HCT116 (cell line): ENCODE data around the gene P2RY4. TPM values are rescaled to one million over a fixed set of nuclear protein-coding genes. Genes with fewer than 3 reads are reported as not detected.

ENCODE experiments used
- ATAC-seq: fragments of 200-7000 bp; cut with Tn5 transposase; 2 replicates; pipeline ENCODE4 v1.9.1; 2020; ENCODE audit warnings: mild to moderate bottlenecking, moderate library complexity
- BruUV-seq: library from RNA; stranded (reverse); fragments of 400-500 nt; replicated peaks from 2 replicates; lab custom pipeline; 2021; lab: Mats Ljungman, UMichigan
- CTCF ChIA-PET: fragments of 300-600 bp; sonication (Branson Sonifier 250); formaldehyde crosslinking; loops from one replicate; lab custom pipeline; 2021; ENCODE audit warnings: antibody characterized with exemption; lab: Charles Lee
- POLR2A ChIA-PET: fragments of 300-600, 350-600 bp; sonication (Branson Sonifier 250); formaldehyde crosslinking; loops from one replicate; lab custom pipeline; 2021; ENCODE audit warnings: antibody characterized with exemption; lab: Charles Lee
- RAD21 ChIA-PET, 2 experiments: fragments of 300-600 bp; sonication (Branson Sonifier 250); formaldehyde crosslinking; loops; one replicate each; lab custom pipeline; 2023; ENCODE audit warnings: low total read pairs in 2 of 2; ENCODE audit not compliant: uncharacterized antibody in 2 of 2, unreplicated experiment in 2 of 2, low non-redundant PET in 1 of 2; lab: Charles Lee
- DNase-seq: peaks from one replicate; pipeline ENCODE4 v3.0.0-alpha.2; 2010; ENCODE audit warnings: low read depth, low spot score
- H2AFZ ChIP-seq: fragments of 200-600 bp; shearing (Covaris generic), sonication (generic); 2 replicates; pipeline ENCODE4 v1.6.1; 2017; ENCODE audit warnings: low read depth, mixed run types, mixed read lengths, antibody characterized with exemption, low read length; ENCODE audit not compliant: poor library complexity, severe bottlenecking
- H3K27ac ChIP-seq: 2 replicates; pipeline ENCODE4 v1.5.1; 2012; ENCODE audit warnings: low read depth, low read length
- H3K27me3 ChIP-seq: fragments of 200-600 bp; sonication (generic); 2 replicates; pipeline ENCODE4 v1.6.1; 2016; ENCODE audit warnings: mixed run types, low read length, mixed read lengths; ENCODE audit not compliant: insufficient read depth
- H3K36me3 ChIP-seq, 2 experiments: fragments of 200-500 bp in 1 of 2; fragments of 200-600 bp in 1 of 2; sonication (Bioruptor generic) in 1 of 2; sonication (generic) in 1 of 2; 2 replicates each; pipeline versions ENCODE4 v1.5.1 to v1.6.1; 2014 to 2016; ENCODE audit warnings: low read length in 2 of 2, inconsistent platforms in 1 of 2, mixed read lengths in 1 of 2, mixed run types in 1 of 2; ENCODE audit not compliant: insufficient read depth in 2 of 2, control insufficient read depth in 1 of 2
- H3K4me1 ChIP-seq, 2 experiments: fragments of 200-600 bp in 1 of 2; sonication (generic) in 1 of 2; 2 replicates each; pipeline versions ENCODE4 v1.5.1 to v1.6.1; 2012 to 2017; ENCODE audit warnings: low read length in 2 of 2, inconsistent platforms in 1 of 2, mild to moderate bottlenecking in 1 of 2, mixed read lengths in 1 of 2, mixed run types in 1 of 2, moderate library complexity in 1 of 2; ENCODE audit not compliant: insufficient read depth in 2 of 2, control insufficient read depth in 1 of 2
- H3K4me2 ChIP-seq: fragments of 200-600 bp; sonication (generic); 2 replicates; pipeline ENCODE4 v1.6.1; 2017; ENCODE audit warnings: mixed run types, low read length, mixed read lengths
- H3K4me3 ChIP-seq, 2 experiments: fragments of 200-600 bp in 1 of 2; sonication (generic) in 1 of 2; replicated peaks in 1 of 2; 2 replicates each; pipeline ENCODE4 v1.5.1; 2011 to 2016; ENCODE audit warnings: low read length in 2 of 2, control low read depth in 1 of 2, low read depth in 1 of 2, mild to moderate bottlenecking in 1 of 2, mixed read lengths in 1 of 2, mixed run types in 1 of 2
- H3K79me2 ChIP-seq: fragments of 200-600 bp; sonication (generic); 2 replicates; pipeline ENCODE4 v1.6.1; 2017; ENCODE audit warnings: mild to moderate bottlenecking, mixed run types, low read length, moderate library complexity, mixed read lengths; ENCODE audit not compliant: insufficient read depth
- H3K9ac ChIP-seq: fragments of 200-600 bp; sonication (generic); 2 replicates; pipeline ENCODE4 v1.6.1; 2016; ENCODE audit warnings: low read length, mixed read lengths
- H3K9me2 ChIP-seq: fragments of 200-600 bp; sonication (generic), shearing (Covaris generic); 2 replicates; pipeline ENCODE4 v1.6.1; 2017; ENCODE audit warnings: mixed run types, mild to moderate bottlenecking, moderate library complexity; ENCODE audit not compliant: insufficient read depth
- H3K9me3 ChIP-seq, 2 experiments: fragments of 200-500 bp in 1 of 2; fragments of 200-600 bp in 1 of 2; sonication (Bioruptor generic) in 1 of 2; sonication (generic) in 1 of 2; 2 replicates each; pipeline ENCODE4 v1.6.1; 2014 to 2017; ENCODE audit warnings: low read length in 2 of 2, mixed read lengths in 2 of 2, inconsistent platforms in 1 of 2, low read depth in 1 of 2, mild to moderate bottlenecking in 1 of 2, mixed run types in 1 of 2, moderate library complexity in 1 of 2; ENCODE audit not compliant: control insufficient read depth in 1 of 2, insufficient read depth in 1 of 2
- H4K20me1 ChIP-seq: fragments of 200-600 bp; sonication (generic), shearing (Covaris generic); 2 replicates; pipeline ENCODE4 v1.6.1; 2017; ENCODE audit warnings: mixed run types, mild to moderate bottlenecking, moderate library complexity; ENCODE audit not compliant: insufficient read depth
- CBX3 ChIP-seq: IDR thresholded peaks from 2 replicates; pipeline ENCODE4 v1.6.1; 2012; ENCODE audit warnings: low read depth
- CTCF ChIP-seq, 3 experiments: fragments of 200-600 bp in 1 of 3; sonication (generic) in 1 of 3; IDR thresholded peaks in 2 of 3; conservative IDR thresholded peaks in 1 of 3; 2 replicates each; pipeline ENCODE4 v1.5.1; 2012 to 2017; ENCODE audit warnings: low read depth in 2 of 3, low read length in 2 of 3, antibody characterized with exemption in 1 of 3, borderline replicate concordance in 1 of 3, control low read depth in 1 of 3, mild to moderate bottlenecking in 1 of 3, mixed read lengths in 1 of 3, mixed run types in 1 of 3, moderate library complexity in 1 of 3; ENCODE audit not compliant: insufficient read depth in 1 of 3
- EGR1 ChIP-seq: IDR thresholded peaks from 2 replicates; pipeline ENCODE4 v1.6.1; 2012; ENCODE audit warnings: low read depth
- ELF1 ChIP-seq: IDR thresholded peaks from 2 replicates; pipeline ENCODE4 v1.6.1; 2012; ENCODE audit warnings: low read depth, borderline replicate concordance
- FOSL1 ChIP-seq: IDR thresholded peaks from 2 replicates; pipeline ENCODE4 v1.6.1; 2012; ENCODE audit warnings: low read depth
- JUND ChIP-seq: IDR thresholded peaks from 2 replicates; pipeline ENCODE4 v1.6.1; 2012
- POLR2A ChIP-seq: IDR thresholded peaks from 2 replicates; pipeline ENCODE4 v1.7.0; 2011; ENCODE audit warnings: borderline replicate concordance; ENCODE audit not compliant: insufficient read depth, insufficient read length; ENCODE audit errors: extremely low read depth
- POLR2AphosphoS5 ChIP-seq: IDR thresholded peaks from 2 replicates; pipeline ENCODE4 v1.6.1; 2011; ENCODE audit warnings: mild to moderate bottlenecking, low read depth, low read length, moderate library complexity
- SIN3A ChIP-seq: IDR thresholded peaks from 2 replicates; pipeline ENCODE4 v1.6.1; 2012; ENCODE audit warnings: low read depth
- SP1 ChIP-seq: IDR thresholded peaks from 2 replicates; pipeline ENCODE4 v1.6.1; 2012; ENCODE audit warnings: low read depth
- TCF7L2 ChIP-seq: IDR thresholded peaks from 2 replicates; pipeline ENCODE4 v1.7.0; 2011; ENCODE audit warnings: borderline replicate concordance, inconsistent platforms; ENCODE audit not compliant: insufficient read depth, insufficient read length; ENCODE audit errors: extremely low read depth
- ZNF274 ChIP-seq: fragments of 200-500 bp; sonication (Bioruptor generic); IDR thresholded peaks from 2 replicates; pipeline ENCODE4 v1.6.1; 2014; ENCODE audit warnings: mild to moderate bottlenecking, low read depth, low read length, inconsistent platforms
- intact Hi-C: fragments of 100-400 bp; cut with micrococcal nuclease; formaldehyde crosslinking; loops from 2 replicates; pipeline ENCODE4 v1.10.0; 2022
- total RNA-seq: library from RNA; stranded (reverse); gene quantifications from one replicate; pipeline ENCODE4 v1.2.1, GENCODE V29; 2021; ENCODE audit not compliant: unreplicated experiment

Gene P2RY4
- total RNA-seq, 1 experiment from 2014 or later, result not detected

DNA sequence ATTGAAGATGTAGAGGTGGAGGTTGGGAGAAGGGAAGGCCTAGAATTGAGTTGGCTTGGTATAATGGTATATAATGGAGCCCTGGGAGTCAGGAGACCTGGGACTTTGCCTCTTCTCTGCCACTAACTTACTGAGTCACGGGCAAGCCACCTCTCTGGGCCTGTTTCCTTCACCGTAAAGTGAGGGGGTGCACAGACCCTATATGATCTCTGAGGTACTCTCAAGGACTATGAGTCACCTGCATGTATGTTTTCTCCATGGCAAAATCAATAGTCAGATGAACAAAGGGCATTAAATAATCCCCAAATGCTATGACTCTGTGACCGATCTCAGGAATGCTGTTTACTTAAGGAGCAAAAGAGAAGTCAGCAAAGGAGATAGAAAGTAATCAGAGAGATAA lies 5.1 kb downstream of the P2RY4 start:
- H3K9me3 ChIP-seq, result no peaks in the 10 kb centered on the region
- no peak overlapping the region for H3K9ac ChIP-seq
- TF ChIP-seq TCF7L2 (no peak), SIN3A (no peak), CBX3 (0 out of 2 replicates have a peak, but pooled peaks have one; percentile 25), EGR1 (0 out of 2 replicates have a peak, but pooled peaks have one; percentile 31), POLR2A (no peak), SP1 (peak; percentile 41), FOSL1 (peak; percentile 48; the same call in 1 of the 2 replicates), JUND (peak; percentile 50; the same call in 1 of the 2 replicates)
- TF ChIP-seq, all 23 proteins: peak for 5
- H3K79me2 ChIP-seq, result no peaks in the 10 kb centered on the region
- ATAC-seq, result peak; percentile 49
- peak; percentile 54 for DNase-seq
- H3K4me2 ChIP-seq, result peak overlapping the region; percentile 66
- ChIA-PET RAD21 (no interaction called here), POLR2A (no interaction called here), CTCF (no interaction called here)
- H3K27me3 ChIP-seq, result no peaks in the 10 kb centered on the region
- H3K27ac ChIP-seq, result peak overlapping the region; percentile 71
- BruUV-seq, result TSS peak; percentile 63
- 0 out of 4 replicates have a peak overlapping the region, but pooled peaks of 1 of the 2 experiments have one; percentile 13 for H3K4me3 ChIP-seq
- intact Hi-C loops, result no loop called here
- no peaks in the 10 kb centered on the region for H3K9me2 ChIP-seq
- no peaks in the 10 kb centered on the region for H4K20me1 ChIP-seq
- no peak overlapping the region for H2AFZ ChIP-seq
- no peaks in the 10 kb centered on the region for H3K36me3 ChIP-seq
- peaks cover 16 to 46% of the 10 kb centered on the region in 2 experiments for H3K4me1 ChIP-seq

- ChIA-PET CTCF (interaction anchor here (1.4 kb wide), 1 partner anchor 9 kb away, joined by 6 read pairs; no protein-coding TSS in a partner anchor), POLR2A (interaction anchor here (1.0 kb wide), 1 partner anchor 9 kb away, joined by 3 read pairs; no protein-coding TSS in a partner anchor), RAD21 (no interaction called here)
- Histone ChIP-seq H3K9ac (peak overlapping the region; percentile 17; the same call in 1 of the 2 replicates), H3K4me2 (peak overlapping the region; percentile 66), H4K20me1 (no peaks in the 10 kb centered on the region), H3K27ac (peak overlapping the region; percentile 71), H3K36me3 (no peaks in the 10 kb centered on the region), H3K4me3 (peak overlapping the region in 1 of 2 experiments; percentile 13; a peak in 1 of 4 replicates), H3K27me3 (no peaks in the 10 kb centered on the region), H3K4me1 (peaks cover 16 to 46% of the 10 kb centered on the region in 2 experiments)
- intact Hi-C loops, result no loop called here
- peak; percentile 48 for DNase-seq
- no peak for TF ChIP-seq CTCF (IDR thresholded peaks at IDR 0.05 in 2 of 3, conservative IDR thresholded peaks at IDR 0.05 in 1 of 3; ENCODE audit: borderline replicate concordance in 1 of 3, insufficient read depth in 1 of 3, low read depth in 2 of 3, low read length in 2 of 3)
- no peak for TF ChIP-seq EGR1
- TF ChIP-seq ELF1, result peak; percentile 47
- TF ChIP-seq CBX3, result no peak
- TF ChIP-seq JUND, result peak; percentile 54
- no peak for TF ChIP-seq POLR2AphosphoS5
- TF ChIP-seq SP1, result peak; percentile 40
- peak; percentile 5; the same call in 1 of the 2 replicates for TF ChIP-seq FOSL1
- TF ChIP-seq ZNF274, result no peak
- no peak for TF ChIP-seq TCF7L2
- TF ChIP-seq, all 23 proteins: peak for 4
- Histone ChIP-seq H2AFZ (peak overlapping the region; percentile 33), H3K79me2 (no peaks in the 10 kb centered on the region), H3K9me3 (no peaks in the 10 kb centered on the region), H3K9me2 (no peaks in the 10 kb centered on the region)
- no TSS peak for BruUV-seq
- peak; percentile 80 for ATAC-seq
Observed at GRCh38 chrX:70254063-70254400, 6.0 kb downstream of the P2RY4 start.
